ENCODE results near the gene PLA2G2C.

DNA sequence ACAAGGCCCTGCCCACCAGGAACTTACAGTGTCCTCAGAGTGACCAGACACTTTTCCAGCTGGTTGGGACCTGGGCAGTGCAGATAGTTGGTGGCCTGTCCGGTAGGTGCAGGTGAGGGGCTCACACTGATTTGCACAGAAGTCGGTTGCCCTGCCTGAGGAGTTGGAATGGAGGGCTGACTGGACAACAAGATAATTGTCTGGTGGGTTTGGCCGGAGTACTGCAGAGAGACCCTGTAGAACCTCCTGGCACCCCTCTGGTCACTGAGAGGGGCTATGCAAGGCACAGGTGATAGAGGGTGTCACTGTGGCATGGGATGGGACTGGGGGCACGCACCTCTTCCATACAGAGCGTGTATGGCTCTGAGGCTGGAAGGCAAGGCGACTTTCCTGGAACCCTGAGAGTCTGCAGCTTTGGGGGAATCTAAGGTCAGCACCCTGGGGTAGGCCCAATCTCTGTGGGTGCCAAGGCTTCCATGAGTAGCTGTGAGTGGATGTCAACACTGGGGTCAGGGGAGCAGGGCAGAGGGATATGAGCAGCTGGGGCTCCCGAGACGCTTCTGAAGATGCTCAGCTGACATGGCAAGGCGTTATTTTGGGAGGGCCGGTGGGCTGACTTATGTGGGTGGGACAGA is 59.4 kb downstream of the PLA2G2C start:
- TF ChIP-seq SP1 (CRISPR knock-in tag; conservative IDR thresholded peaks at IDR 0.05) (no peak), ZNF232 (CRISPR knock-in tag; IDR thresholded peaks at IDR 0.05) (no peak), EMX1 (CRISPR knock-in tag; IDR thresholded peaks at IDR 0.05) (no peak), JUN (CRISPR knock-in tag; IDR thresholded peaks at IDR 0.05) (no peak)
- TF ChIP-seq, protein P1, sequence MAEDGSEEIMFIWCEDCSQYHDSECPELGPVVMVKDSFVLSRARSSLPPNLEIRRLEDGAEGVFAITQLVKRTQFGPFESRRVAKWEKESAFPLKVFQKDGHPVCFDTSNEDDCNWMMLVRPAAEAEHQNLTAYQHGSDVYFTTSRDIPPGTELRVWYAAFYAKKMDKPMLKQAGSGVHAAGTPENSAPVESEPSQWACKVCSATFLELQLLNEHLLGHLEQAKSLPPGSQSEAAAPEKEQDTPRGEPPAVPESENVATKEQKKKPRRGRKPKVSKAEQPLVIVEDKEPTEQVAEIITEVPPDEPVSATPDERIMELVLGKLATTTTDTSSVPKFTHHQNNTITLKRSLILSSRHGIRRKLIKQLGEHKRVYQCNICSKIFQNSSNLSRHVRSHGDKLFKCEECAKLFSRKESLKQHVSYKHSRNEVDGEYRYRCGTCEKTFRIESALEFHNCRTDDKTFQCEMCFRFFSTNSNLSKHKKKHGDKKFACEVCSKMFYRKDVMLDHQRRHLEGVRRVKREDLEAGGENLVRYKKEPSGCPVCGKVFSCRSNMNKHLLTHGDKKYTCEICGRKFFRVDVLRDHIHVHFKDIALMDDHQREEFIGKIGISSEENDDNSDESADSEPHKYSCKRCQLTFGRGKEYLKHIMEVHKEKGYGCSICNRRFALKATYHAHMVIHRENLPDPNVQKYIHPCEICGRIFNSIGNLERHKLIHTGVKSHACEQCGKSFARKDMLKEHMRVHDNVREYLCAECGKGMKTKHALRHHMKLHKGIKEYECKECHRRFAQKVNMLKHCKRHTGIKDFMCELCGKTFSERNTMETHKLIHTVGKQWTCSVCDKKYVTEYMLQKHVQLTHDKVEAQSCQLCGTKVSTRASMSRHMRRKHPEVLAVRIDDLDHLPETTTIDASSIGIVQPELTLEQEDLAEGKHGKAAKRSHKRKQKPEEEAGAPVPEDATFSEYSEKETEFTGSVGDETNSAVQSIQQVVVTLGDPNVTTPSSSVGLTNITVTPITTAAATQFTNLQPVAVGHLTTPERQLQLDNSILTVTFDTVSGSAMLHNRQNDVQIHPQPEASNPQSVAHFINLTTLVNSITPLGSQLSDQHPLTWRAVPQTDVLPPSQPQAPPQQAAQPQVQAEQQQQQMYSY (CRISPR knock-in tag; IDR thresholded peaks at IDR 0.05), result no peak
- TF ChIP-seq, protein P2, sequence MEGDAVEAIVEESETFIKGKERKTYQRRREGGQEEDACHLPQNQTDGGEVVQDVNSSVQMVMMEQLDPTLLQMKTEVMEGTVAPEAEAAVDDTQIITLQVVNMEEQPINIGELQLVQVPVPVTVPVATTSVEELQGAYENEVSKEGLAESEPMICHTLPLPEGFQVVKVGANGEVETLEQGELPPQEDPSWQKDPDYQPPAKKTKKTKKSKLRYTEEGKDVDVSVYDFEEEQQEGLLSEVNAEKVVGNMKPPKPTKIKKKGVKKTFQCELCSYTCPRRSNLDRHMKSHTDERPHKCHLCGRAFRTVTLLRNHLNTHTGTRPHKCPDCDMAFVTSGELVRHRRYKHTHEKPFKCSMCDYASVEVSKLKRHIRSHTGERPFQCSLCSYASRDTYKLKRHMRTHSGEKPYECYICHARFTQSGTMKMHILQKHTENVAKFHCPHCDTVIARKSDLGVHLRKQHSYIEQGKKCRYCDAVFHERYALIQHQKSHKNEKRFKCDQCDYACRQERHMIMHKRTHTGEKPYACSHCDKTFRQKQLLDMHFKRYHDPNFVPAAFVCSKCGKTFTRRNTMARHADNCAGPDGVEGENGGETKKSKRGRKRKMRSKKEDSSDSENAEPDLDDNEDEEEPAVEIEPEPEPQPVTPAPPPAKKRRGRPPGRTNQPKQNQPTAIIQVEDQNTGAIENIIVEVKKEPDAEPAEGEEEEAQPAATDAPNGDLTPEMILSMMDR (IDR thresholded peaks at IDR 0.05), result no peak

Data from WTC11 (cell line).